ENCODE results near the gene ABI2. TPM values are rescaled to one million over a fixed set of nuclear protein-coding genes. Genes with fewer than 3 reads are reported as not detected.

The ABI2 gene
- total and polyA plus RNA-seq, 2 experiments from 2014 or later = 22.6 to 27.5 TPM

DNA sequence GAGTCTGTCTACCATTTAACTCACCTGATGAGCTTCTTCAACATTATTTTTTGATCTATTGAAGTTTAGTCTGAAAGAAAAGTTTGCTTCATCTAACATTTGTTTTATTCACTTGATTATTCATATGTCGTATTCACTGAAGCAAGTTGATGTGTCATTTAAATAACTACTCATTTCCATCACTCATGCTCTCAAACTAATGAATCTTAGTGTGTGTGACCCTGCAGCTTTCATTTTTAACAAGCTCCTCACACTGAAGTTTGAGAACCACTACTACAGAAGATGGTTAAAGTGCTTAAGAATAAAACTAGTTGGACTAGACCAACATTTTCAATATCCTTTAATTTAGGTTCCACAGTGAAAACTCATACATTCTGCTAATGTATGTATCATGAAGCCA lies 1.8 kb upstream of the ABI2 start:
- Histone ChIP-seq H3K4me1 (ENCODE audit: insufficient read depth) (peaks cover 9% of the 10 kb centered on the region), H3K4me2 (no peak overlapping the region), H3K36me3 (replicated peaks; ENCODE audit: insufficient read depth, low read depth) (no peaks in the 10 kb centered on the region), H3K9me3 (ENCODE audit: low read depth) (no peaks in the 10 kb centered on the region), H3K79me2 (peaks cover 36% of the 10 kb centered on the region), H3K27ac (peak overlapping the region; percentile 96), H3K4me3 (no peak overlapping the region), H3K27me3 (no peaks in the 10 kb centered on the region), H4K20me1 (ENCODE audit: insufficient read depth, poor library complexity, severe bottlenecking) (peaks cover 11% of the 10 kb centered on the region), H3K9me2 (replicated peaks; ENCODE audit: insufficient read depth) (no peaks in the 10 kb centered on the region), H2AFZ (no peak overlapping the region)
- 100% methylated on average over 1 of the region's 1 CpG for WGBS (ENCODE audit: low lambda C conversion rate, missing lambda C conversion rate)
- DNase-seq (ENCODE audit: low spot score) = no peak
- TF ChIP-seq, protein P1, sequence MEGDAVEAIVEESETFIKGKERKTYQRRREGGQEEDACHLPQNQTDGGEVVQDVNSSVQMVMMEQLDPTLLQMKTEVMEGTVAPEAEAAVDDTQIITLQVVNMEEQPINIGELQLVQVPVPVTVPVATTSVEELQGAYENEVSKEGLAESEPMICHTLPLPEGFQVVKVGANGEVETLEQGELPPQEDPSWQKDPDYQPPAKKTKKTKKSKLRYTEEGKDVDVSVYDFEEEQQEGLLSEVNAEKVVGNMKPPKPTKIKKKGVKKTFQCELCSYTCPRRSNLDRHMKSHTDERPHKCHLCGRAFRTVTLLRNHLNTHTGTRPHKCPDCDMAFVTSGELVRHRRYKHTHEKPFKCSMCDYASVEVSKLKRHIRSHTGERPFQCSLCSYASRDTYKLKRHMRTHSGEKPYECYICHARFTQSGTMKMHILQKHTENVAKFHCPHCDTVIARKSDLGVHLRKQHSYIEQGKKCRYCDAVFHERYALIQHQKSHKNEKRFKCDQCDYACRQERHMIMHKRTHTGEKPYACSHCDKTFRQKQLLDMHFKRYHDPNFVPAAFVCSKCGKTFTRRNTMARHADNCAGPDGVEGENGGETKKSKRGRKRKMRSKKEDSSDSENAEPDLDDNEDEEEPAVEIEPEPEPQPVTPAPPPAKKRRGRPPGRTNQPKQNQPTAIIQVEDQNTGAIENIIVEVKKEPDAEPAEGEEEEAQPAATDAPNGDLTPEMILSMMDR (IDR thresholded peaks at IDR 0.05; ENCODE audit: poor library complexity) = no peak
- TF ChIP-seq EZH2phosphoT487 (IDR thresholded peaks at IDR 0.05; ENCODE audit: low read depth, severe bottlenecking, unreplicated experiment) = no peak
- TF ChIP-seq EZH2 (IDR thresholded peaks at IDR 0.05; ENCODE audit: borderline replicate concordance) = no peak

DNA sequence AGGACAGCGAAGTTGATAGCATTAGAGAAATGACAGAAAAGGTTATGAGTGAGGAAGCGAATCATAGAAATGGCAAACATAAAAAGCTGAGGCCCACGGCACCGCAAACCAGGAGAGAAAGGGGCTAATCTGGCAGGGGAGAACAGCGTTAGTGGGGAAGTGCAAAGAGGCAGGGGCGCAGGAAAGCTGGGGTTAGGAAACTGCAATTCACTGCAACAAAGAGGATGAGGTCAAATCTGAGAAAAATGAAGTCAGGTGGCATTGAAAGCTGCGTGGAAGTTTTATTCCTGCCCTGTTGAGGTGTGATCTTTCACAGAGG lies 653 bp upstream of the ABI2 start:
- H3K79me2 ChIP-seq = peaks cover 47% of the 10 kb centered on the region
- peaks cover 9% of the 10 kb centered on the region for H3K4me1 ChIP-seq (ENCODE audit: insufficient read depth)
- peak overlapping the region; percentile 73 for H3K4me3 ChIP-seq
- peak overlapping the region; percentile 96 for H2AFZ ChIP-seq
- 10% methylated on average over 7 of the region's 7 CpGs for WGBS (ENCODE audit: low lambda C conversion rate, missing lambda C conversion rate)
- peak overlapping the region; percentile 84 for H3K4me2 ChIP-seq
- H3K36me3 ChIP-seq (replicated peaks; ENCODE audit: insufficient read depth, low read depth) = no peaks in the 10 kb centered on the region
- TF ChIP-seq EZH2phosphoT487 (IDR thresholded peaks at IDR 0.05; ENCODE audit: low read depth, severe bottlenecking, unreplicated experiment) (no peak), EZH2 (IDR thresholded peaks at IDR 0.05; ENCODE audit: borderline replicate concordance) (no peak)
- TF ChIP-seq, protein P1 (IDR thresholded peaks at IDR 0.05; ENCODE audit: poor library complexity) = no peak
- no peaks in the 10 kb centered on the region for H3K9me3 ChIP-seq (ENCODE audit: low read depth)
- peaks cover 11% of the 10 kb centered on the region for H4K20me1 ChIP-seq (ENCODE audit: insufficient read depth, poor library complexity, severe bottlenecking)
- DNase-seq (ENCODE audit: low spot score) = no peak
- H3K27ac ChIP-seq = peak overlapping the region; percentile 96
- H3K27me3 ChIP-seq = no peaks in the 10 kb centered on the region
- no peaks in the 10 kb centered on the region for H3K9me2 ChIP-seq (replicated peaks; ENCODE audit: insufficient read depth)

DNA sequence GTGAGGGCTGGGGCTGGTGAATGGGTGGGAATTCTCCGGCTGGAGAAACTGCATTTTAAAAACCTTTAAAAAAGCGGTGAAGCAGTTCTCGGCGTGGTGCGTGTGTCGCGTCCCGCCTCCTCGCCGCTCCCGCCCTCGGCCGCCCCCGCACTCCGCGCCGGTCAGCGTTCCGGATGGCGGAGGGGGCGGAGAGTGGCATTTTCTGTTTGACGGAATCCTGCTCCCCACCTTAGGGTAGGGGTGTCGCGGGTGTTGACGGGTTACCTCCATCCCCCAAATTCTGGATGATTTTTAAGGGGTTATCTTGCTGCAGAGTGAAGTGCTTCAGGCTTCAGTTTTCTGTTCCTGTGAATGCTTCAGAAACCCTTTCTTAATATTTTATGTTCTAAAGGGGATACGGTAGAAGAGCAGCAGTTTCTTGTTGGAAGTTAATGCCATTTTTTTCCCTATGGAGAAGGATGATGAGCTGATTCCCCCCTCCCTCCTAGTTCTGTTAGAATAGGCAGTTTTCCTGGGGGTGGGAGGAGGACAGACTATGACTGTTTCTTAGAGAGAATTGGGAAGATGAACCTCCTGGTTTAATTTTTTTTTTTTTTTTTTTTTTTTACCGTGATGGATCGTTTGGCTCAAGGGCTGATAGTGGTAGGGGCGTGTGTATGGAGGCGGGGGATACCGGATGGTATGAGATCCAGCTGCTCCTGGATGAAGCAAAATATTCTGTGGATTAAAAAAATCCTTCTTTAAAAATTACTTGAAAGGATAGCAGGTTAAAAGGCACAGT lies 756 bp downstream of the ABI2 start:
- Histone ChIP-seq H3K27me3 (no peaks in the 10 kb centered on the region), H3K4me1 (ENCODE audit: insufficient read depth) (peaks cover 9% of the 10 kb centered on the region), H3K79me2 (peaks cover 62% of the 10 kb centered on the region), H3K9me3 (ENCODE audit: low read depth) (no peaks in the 10 kb centered on the region), H4K20me1 (ENCODE audit: insufficient read depth, poor library complexity, severe bottlenecking) (peaks cover 18% of the 10 kb centered on the region), H3K36me3 (replicated peaks; ENCODE audit: insufficient read depth, low read depth) (no peaks in the 10 kb centered on the region), H3K27ac (peak overlapping the region; percentile 96), H2AFZ (peak overlapping the region; percentile 96), H3K4me3 (peak overlapping the region; percentile 98), H3K9me2 (replicated peaks; ENCODE audit: insufficient read depth) (no peaks in the 10 kb centered on the region), H3K4me2 (peak overlapping the region; percentile 76)
- TF ChIP-seq, protein P1 (IDR thresholded peaks at IDR 0.05; ENCODE audit: poor library complexity) = no peak
- TF ChIP-seq EZH2phosphoT487 (IDR thresholded peaks at IDR 0.05; ENCODE audit: low read depth, severe bottlenecking, unreplicated experiment) (no peak), EZH2 (IDR thresholded peaks at IDR 0.05; ENCODE audit: borderline replicate concordance) (no peak)
- peak; percentile 75 for DNase-seq (ENCODE audit: low spot score)
- 3% methylated on average over 19 of the region's 31 CpGs for WGBS (ENCODE audit: low lambda C conversion rate, missing lambda C conversion rate)

Data from hepatocyte (in vitro differentiated cells).